H1 (cell line): ENCODE measurements around the gene ISG15. TPM values are rescaled to one million over a fixed set of nuclear protein-coding genes. Genes with fewer than 3 reads are reported as not detected.

Experiments used
- ATF2 ChIP-seq: IDR thresholded peaks from 2 replicates; pipeline ENCODE4 v1.6.1; 2012; ENCODE audit warnings: low read length, inconsistent platforms
- GTF2F1 ChIP-seq: IDR thresholded peaks from 2 replicates; pipeline ENCODE4 v1.6.1; 2012; ENCODE audit warnings: low read depth, low read length, improper control_type of control experiment, borderline replicate concordance
- MAX ChIP-seq: IDR thresholded peaks from 2 replicates; pipeline ENCODE4 v1.6.1; 2012; ENCODE audit warnings: inconsistent platforms
- RAD21 ChIP-seq, 2 experiments: IDR thresholded peaks in 1 of 2; conservative IDR thresholded peaks in 1 of 2; 2 replicates each; pipeline ENCODE4 v1.6.1; 2011; ENCODE audit warnings: low read depth in 2 of 2, low read length in 2 of 2, improper control_type of control experiment in 1 of 2, inconsistent platforms in 1 of 2, mild to moderate bottlenecking in 1 of 2, moderate library complexity in 1 of 2
- polyA plus RNA-seq, 7 experiments: library from polyadenylated mRNA; depleted of rRNA in 3 of 7; stranded (reverse) in 5 of 7; unstranded in 2 of 7; fragments of >200 nt in 5 of 7; fragments of 200-250 nt in 2 of 7; gene quantifications; 1 replicate in 5 of 7; 2 replicates in 1 of 7; 4 replicates in 1 of 7; pipeline versions ENCODE4 v1.2.1 to v1.2.3, GENCODE V29; 2011 to 2013; ENCODE audit warnings: missing spikeins in 2 of 7, mixed read lengths in 2 of 7
- total RNA-seq: library from RNA; stranded (reverse); fragmentation: NEBNext Ultra II Directional; extraction: Animal tissue kit (Norgen Biotek cat#: 25700); gene quantifications from 2 replicates; pipeline ENCODE4 v1.2.1, GENCODE V29; 2021

The ISG15 gene
- total and polyA plus RNA-seq, 2 of the 8 experiments (the other 6 are each of a cell fraction or from before 2014, with no cell fraction given) = 29.3 to 121 TPM

- TF ChIP-seq MAX = no peak
- no peak for TF ChIP-seq GTF2F1
- no peak for TF ChIP-seq RAD21 (IDR thresholded peaks at IDR 0.05 in 1 of 2, conservative IDR thresholded peaks at IDR 0.05 in 1 of 2; ENCODE audit: low read depth in 2 of 2, low read length in 2 of 2)
- TF ChIP-seq ATF2 = no peak
These were observed 18.4 kb downstream of the ISG15 start (continued) for GRCh38 chr1:1031659-1032235.
